Astrocyte (in vitro differentiated cells and primary cell): ENCODE results near the gene PARD3B. TPM values are rescaled to one million over a fixed set of nuclear protein-coding genes. Genes with fewer than 3 reads are reported as not detected.

Experiments
- DNase-seq: peaks from one replicate; pipeline ENCODE4 v3.0.0-alpha.2; 2010; ENCODE audit warnings: low read depth
- FAIRE-seq: peaks from 2 replicates; lab custom pipeline; 2011; peaks lifted over from hg19 to GRCh38; lab: Jason Lieb, UNC
- H2AFZ ChIP-seq: 2 replicates; pipeline ENCODE4 v1.6.0; 2012; ENCODE audit warnings: low read depth, low read length, inconsistent platforms
- H3K27ac ChIP-seq: 2 replicates; pipeline ENCODE4 v1.5.1; 2011; ENCODE audit warnings: low read depth, low read length, inconsistent platforms
- H3K27me3 ChIP-seq: 2 replicates; pipeline ENCODE4 v1.6.0; 2011; ENCODE audit warnings: low read length, inconsistent platforms; ENCODE audit not compliant: insufficient read depth
- H3K36me3 ChIP-seq: 2 replicates; pipeline ENCODE4 v1.5.1; 2011; ENCODE audit warnings: low read length, inconsistent platforms; ENCODE audit not compliant: insufficient read depth
- H3K4me1 ChIP-seq: 2 replicates; pipeline ENCODE4 v1.5.1; 2011; ENCODE audit warnings: low read length, inconsistent platforms; ENCODE audit not compliant: insufficient read depth
- H3K4me2 ChIP-seq: 2 replicates; pipeline ENCODE4 v1.6.0; 2012; ENCODE audit warnings: low read length, inconsistent platforms
- H3K4me3 ChIP-seq: 2 replicates; pipeline ENCODE4 v1.5.1; 2011; ENCODE audit warnings: low read depth, mild to moderate bottlenecking, low read length, inconsistent platforms; ENCODE audit not compliant: insufficient read depth
- H3K79me2 ChIP-seq: 2 replicates; pipeline ENCODE4 v1.6.0; 2012; ENCODE audit warnings: mild to moderate bottlenecking, low read length, inconsistent platforms; ENCODE audit not compliant: insufficient read depth
- H3K9ac ChIP-seq: 2 replicates; pipeline ENCODE4 v1.6.0; 2012; ENCODE audit warnings: mild to moderate bottlenecking, low read length, inconsistent platforms
- H3K9me3 ChIP-seq: 2 replicates; pipeline ENCODE4 v1.5.1; 2012; ENCODE audit warnings: low read depth, mild to moderate bottlenecking, low read length, inconsistent platforms; ENCODE audit not compliant: insufficient read depth
- H4K20me1 ChIP-seq: 2 replicates; pipeline ENCODE4 v1.6.0; 2012; ENCODE audit warnings: low read length, inconsistent platforms; ENCODE audit not compliant: insufficient read depth
- H3K27ac Mint-ChIP-seq: one replicate; pipeline ENCODE4 v1.8.0; 2021; ENCODE audit warnings: mild to moderate bottlenecking, mixed read lengths; ENCODE audit not compliant: unreplicated experiment
- H3K27me3 Mint-ChIP-seq: one replicate; pipeline ENCODE4 v1.8.0; 2021; ENCODE audit warnings: low read depth, mixed read lengths; ENCODE audit not compliant: unreplicated experiment
- H3K36me3 Mint-ChIP-seq: one replicate; pipeline ENCODE4 v1.8.0; 2021; ENCODE audit warnings: low read depth, mixed read lengths; ENCODE audit not compliant: unreplicated experiment
- H3K4me1 Mint-ChIP-seq: one replicate; pipeline ENCODE4 v1.8.0; 2021; ENCODE audit warnings: low read depth, mixed read lengths; ENCODE audit not compliant: unreplicated experiment
- H3K4me3 Mint-ChIP-seq: one replicate; pipeline ENCODE4 v1.8.0; 2021; ENCODE audit warnings: mild to moderate bottlenecking, moderate library complexity, mixed read lengths; ENCODE audit not compliant: unreplicated experiment
- H3K9me3 Mint-ChIP-seq: one replicate; pipeline ENCODE4 v1.8.0; 2021; ENCODE audit warnings: mild to moderate bottlenecking, mixed read lengths; ENCODE audit not compliant: unreplicated experiment
- EZH2 ChIP-seq: IDR thresholded peaks from 2 replicates; pipeline ENCODE4 v1.6.1; 2012; ENCODE audit warnings: mild to moderate bottlenecking, low read length, inconsistent platforms; ENCODE audit not compliant: insufficient read depth
- total RNA-seq: library from RNA; stranded (reverse); gene quantifications from 2 replicates; pipeline ENCODE4 v1.2.1, GENCODE V29; 2021
- TF ChIP-seq, protein P1 (sequence below): IDR thresholded peaks from 2 replicates; pipeline ENCODE4 v1.5.1; 2011; ENCODE audit warnings: low read depth, mild to moderate bottlenecking, inconsistent platforms, low read length, moderate library complexity; ENCODE audit not compliant: insufficient read depth

The PARD3B gene
- total RNA-seq, 1 donor from 2014 or later = 6.5 TPM

DNA sequence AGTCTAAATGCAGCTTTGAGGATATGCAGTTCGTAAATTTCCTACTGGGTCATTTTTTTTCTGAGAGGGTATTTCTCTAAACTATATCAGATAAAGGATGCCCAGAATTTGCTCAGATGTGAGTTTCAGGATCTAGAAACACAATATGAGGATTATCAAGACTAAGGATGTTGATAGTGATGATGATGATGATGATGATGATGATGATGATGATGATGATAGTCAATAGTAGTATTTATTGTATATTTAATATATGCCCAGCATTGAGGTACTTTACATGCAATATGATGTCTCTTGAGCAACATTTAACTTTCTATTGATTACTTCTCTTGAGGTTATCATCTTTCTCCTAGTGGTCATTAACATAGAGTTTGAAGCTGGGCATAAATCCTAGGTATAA, 914.9 kb downstream of the PARD3B start:
- Histone ChIP-seq H3K27ac (no peak overlapping the region), H2AFZ (no peak overlapping the region), H3K36me3 (no peaks in the 10 kb centered on the region), H4K20me1 (no peaks in the 10 kb centered on the region), H3K4me1 (no peaks in the 10 kb centered on the region), H3K27me3 (no peaks in the 10 kb centered on the region), H3K4me3 (no peak overlapping the region), H3K4me2 (no peak overlapping the region), H3K9me3 (no peaks in the 10 kb centered on the region), H3K79me2 (no peaks in the 10 kb centered on the region), H3K9ac (no peak overlapping the region)
- Mint-ChIP-seq H3K9me3 (no peaks in the 10 kb centered on the region), H3K36me3 (peaks cover 1% of the 10 kb centered on the region), H3K4me1 (no peaks in the 10 kb centered on the region), H3K27ac (no peak overlapping the region), H3K27me3 (no peaks in the 10 kb centered on the region), H3K4me3 (no peak overlapping the region)
- TF ChIP-seq, protein P1, sequence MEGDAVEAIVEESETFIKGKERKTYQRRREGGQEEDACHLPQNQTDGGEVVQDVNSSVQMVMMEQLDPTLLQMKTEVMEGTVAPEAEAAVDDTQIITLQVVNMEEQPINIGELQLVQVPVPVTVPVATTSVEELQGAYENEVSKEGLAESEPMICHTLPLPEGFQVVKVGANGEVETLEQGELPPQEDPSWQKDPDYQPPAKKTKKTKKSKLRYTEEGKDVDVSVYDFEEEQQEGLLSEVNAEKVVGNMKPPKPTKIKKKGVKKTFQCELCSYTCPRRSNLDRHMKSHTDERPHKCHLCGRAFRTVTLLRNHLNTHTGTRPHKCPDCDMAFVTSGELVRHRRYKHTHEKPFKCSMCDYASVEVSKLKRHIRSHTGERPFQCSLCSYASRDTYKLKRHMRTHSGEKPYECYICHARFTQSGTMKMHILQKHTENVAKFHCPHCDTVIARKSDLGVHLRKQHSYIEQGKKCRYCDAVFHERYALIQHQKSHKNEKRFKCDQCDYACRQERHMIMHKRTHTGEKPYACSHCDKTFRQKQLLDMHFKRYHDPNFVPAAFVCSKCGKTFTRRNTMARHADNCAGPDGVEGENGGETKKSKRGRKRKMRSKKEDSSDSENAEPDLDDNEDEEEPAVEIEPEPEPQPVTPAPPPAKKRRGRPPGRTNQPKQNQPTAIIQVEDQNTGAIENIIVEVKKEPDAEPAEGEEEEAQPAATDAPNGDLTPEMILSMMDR = no peak
- no peak for TF ChIP-seq EZH2
- no peak for FAIRE-seq
- no peak for DNase-seq

DNA sequence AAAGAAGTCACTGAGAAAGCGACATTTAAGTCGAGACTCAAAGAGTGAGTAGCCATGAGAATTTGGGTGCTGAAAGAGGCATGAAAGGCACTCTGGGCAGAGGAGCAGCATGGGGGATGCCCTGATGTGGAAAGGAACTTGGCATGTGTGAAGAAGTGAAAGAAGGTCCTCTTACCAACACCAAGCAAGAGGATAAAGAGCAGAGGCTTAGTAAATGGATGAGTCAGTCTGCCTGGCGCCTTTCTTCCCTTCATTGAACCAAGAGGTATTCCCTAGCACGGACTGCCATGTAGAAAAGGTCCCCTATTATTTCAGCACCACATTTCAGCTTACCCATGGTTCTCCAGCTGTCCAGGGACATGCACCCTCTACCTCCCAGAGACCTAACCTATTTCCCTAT, 915.9 kb downstream of the PARD3B start:
- H3K36me3 ChIP-seq = no peaks in the 10 kb centered on the region
- Mint-ChIP-seq H3K27ac (no peak overlapping the region), H3K4me1 (no peaks in the 10 kb centered on the region), H3K4me3 (no peak overlapping the region), H3K9me3 (no peaks in the 10 kb centered on the region), H3K27me3 (no peaks in the 10 kb centered on the region), H3K36me3 (peaks cover 1% of the 10 kb centered on the region)
- H2AFZ ChIP-seq = no peak overlapping the region
- FAIRE-seq (peak; percentile 52), DNase-seq (peak; percentile 10)
- no peaks in the 10 kb centered on the region for H4K20me1 ChIP-seq
- no peaks in the 10 kb centered on the region for H3K79me2 ChIP-seq
- no peak overlapping the region for H3K27ac ChIP-seq
- no peaks in the 10 kb centered on the region for H3K9me3 ChIP-seq
- no peak overlapping the region for H3K4me2 ChIP-seq
- TF ChIP-seq EZH2 = no peak
- no peak overlapping the region for H3K4me3 ChIP-seq
- no peaks in the 10 kb centered on the region for H3K4me1 ChIP-seq
- H3K27me3 ChIP-seq = no peaks in the 10 kb centered on the region
- no peak overlapping the region for H3K9ac ChIP-seq

DNA sequence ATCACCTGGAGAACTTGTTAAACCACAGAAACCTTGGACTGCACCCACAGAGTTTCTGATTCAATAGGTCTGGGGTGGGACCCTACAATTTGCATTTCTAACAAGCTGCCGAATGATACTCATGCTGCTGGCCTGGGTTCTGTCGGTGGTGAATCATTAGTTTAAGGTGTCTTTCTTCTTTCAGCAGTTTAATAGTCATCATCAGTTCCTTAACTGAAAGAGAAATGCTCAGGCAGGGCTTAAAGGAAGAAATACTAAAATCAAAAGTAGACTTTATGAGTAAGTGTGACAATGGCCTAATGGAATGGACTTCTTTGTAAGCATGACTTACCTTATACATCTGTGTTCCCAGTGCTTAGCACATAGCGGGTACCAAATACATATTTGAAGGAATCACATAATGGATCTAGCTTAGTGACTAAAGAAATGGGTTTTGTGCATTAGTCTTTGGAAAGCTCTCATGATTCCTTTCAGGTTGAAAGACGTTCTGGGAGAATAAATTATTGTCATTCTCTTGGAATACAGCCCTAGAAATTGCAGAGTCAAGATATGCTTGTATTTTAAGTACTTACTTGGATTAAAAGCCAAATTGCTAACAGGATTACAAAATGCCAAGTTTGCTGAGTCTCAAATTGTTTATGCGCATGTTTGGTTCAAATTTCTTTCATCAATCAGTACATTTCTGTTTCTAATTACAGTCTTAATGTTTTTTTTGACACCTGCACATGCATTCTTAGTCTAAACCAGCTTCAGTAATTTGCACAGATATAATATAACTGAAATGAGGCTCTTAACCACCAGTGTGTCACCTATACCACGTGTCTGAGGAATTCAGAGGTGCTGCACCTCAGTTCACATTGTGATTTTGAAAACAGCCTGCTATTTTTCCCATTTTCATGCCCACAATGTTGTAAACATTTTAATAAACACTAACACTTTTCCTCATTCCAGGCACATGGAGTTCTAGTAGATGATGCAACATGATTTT, 916.7 kb downstream of the PARD3B start:
- FAIRE-seq = no peak
- H3K36me3 ChIP-seq = no peaks in the 10 kb centered on the region

More for the DNA sequence above, 916.7 kb downstream of the PARD3B start:
- TF ChIP-seq, protein P1 = no peak
- TF ChIP-seq EZH2 = no peak
- Histone ChIP-seq H3K9ac (no peak overlapping the region), H3K4me2 (no peak overlapping the region), H4K20me1 (no peaks in the 10 kb centered on the region), H3K9me3 (no peaks in the 10 kb centered on the region), H3K27ac (no peak overlapping the region), H3K79me2 (no peaks in the 10 kb centered on the region), H3K27me3 (no peaks in the 10 kb centered on the region), H3K4me3 (no peak overlapping the region), H2AFZ (no peak overlapping the region), H3K4me1 (no peaks in the 10 kb centered on the region)
- peak; percentile 25 for DNase-seq
- H3K4me1 Mint-ChIP-seq = no peaks in the 10 kb centered on the region
- peaks cover 2% of the 10 kb centered on the region for H3K27me3 Mint-ChIP-seq
- peaks cover 1% of the 10 kb centered on the region for H3K36me3 Mint-ChIP-seq
- H3K4me3 Mint-ChIP-seq = no peak overlapping the region
- no peaks in the 10 kb centered on the region for H3K9me3 Mint-ChIP-seq
- H3K27ac Mint-ChIP-seq = no peak overlapping the region
